ENCODE data around the gene DPF3.

GRCh38 chr14:72941286-72941985, 47.5 kb upstream of the DPF3 start:
- TF ChIP-seq CTCF (IDR thresholded peaks at IDR 0.05) (no peak), POLR2A (IDR thresholded peaks at IDR 0.05) (no peak)

All from right lobe of liver (tissue), 4 donors.